ENCODE measurements around the gene USH2A.

GRCh38 chr1:216190438-216190837, 232.8 kb downstream of the USH2A start:
- TF ChIP-seq POLR2AphosphoS5 (IDR thresholded peaks at IDR 0.05) (no peak), POLR2A (IDR thresholded peaks at IDR 0.05) (no peak)
